HG03025 (cell line): Measurements from ENCODE around the gene FBXO48.

Experiments used
- ATAC-seq: cut with Tn5 transposase; IDR thresholded peaks from one replicate; pipeline ENCODE4 v1.9.1; 2021; ENCODE audit warnings: mild to moderate bottlenecking, moderate library complexity; ENCODE audit not compliant: unreplicated experiment, low FRiP score

The FBXO48 gene

DNA sequence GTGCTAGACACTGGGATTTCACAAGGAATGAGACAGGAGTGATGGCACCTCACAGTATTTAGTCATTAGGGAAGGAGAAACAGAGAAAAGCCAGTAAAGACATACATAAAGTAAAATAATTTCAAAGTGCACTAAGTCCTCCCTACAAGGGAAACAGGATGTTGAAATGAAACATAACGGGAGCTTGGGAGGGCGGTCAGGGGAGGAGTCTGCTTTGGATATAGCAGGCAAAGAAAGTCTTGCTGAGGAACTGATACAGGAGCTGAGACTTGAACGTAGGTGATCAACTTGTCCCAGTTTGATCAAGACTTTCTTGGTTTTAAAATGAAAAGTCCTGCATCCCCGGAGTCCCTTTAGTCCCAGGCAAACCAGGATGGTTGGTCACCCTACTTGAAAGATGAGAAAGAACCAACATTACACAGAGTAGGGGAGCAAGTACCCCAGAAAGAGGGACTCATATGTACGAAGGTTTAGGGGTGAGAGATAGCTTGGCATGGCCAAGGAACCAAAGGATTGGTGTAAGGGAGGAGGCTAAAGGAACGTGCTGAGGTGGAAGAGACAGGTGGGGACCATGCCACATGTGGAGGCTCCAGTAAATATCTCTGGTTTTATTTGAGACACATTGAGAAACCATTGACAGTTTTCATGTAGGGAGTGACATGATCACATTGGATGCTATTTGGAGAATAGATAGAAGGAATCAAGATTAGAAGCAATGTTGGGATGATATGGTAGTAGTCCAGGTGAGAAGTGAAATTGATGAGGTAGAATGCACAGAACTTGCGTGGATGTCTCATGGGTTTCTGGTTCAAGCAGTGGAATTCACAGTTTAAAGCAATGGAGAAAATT lies 28.4 kb downstream of the FBXO48 start:
- no peak for ATAC-seq

DNA sequence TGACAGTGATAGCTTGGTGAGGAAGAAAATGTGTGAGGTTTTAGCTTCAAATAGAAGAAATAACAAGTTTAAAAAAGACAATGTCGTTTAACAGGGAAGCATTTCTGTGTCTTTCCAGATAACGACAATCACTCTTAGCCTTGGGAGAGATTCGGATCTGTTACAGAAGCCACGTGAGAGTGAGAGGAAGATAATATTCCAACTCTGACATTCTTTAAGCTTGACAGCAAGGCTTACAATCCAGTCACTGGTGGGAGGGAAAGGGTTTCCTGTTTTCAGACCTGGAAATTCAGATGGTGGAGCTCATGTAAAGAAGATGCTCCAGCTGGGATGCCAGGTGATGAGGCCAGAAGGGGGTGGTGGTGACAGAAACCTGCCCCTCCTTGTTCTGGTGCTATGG lies 30.8 kb downstream of the FBXO48 start:
- ATAC-seq, result no peak

DNA sequence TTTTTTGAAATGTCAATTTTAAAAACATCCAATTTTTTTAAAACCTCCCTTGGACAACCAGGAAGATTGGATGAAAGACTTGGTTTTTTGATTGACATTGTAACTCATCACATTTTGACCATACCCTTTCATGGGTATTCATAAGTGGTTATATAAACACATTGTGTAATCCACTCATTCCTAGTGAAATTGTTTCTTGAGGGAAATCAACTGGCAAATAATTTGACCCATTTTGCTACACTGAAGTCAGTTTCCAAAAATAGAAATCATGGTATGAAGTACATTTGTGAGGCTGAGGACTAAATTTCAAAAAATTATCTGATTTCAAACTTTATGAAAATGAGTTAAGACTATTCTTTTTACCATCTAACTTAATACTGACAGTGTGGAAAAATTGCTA lies 31.5 kb downstream of the FBXO48 start:
- ATAC-seq, result no peak

DNA sequence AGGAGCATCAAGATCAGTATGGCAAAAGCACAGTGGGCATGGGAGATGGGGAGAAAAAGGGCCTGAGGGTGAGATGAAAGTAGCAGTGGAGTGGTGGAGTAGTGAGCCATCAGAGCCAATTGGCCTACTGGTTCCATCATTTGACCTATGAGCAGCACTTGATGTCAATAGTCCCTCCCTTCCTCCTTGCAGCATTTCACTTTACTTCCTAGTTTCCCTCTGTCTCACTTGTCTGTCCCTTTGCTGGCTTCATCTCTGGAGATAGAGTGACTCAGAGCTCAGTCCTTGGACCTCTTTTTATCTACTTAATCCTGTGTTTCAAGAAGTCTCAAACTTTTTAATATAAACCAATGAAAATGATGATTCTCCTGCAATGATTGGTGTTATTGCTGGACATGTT lies 32.1 kb downstream of the FBXO48 start:
- no peak for ATAC-seq

DNA sequence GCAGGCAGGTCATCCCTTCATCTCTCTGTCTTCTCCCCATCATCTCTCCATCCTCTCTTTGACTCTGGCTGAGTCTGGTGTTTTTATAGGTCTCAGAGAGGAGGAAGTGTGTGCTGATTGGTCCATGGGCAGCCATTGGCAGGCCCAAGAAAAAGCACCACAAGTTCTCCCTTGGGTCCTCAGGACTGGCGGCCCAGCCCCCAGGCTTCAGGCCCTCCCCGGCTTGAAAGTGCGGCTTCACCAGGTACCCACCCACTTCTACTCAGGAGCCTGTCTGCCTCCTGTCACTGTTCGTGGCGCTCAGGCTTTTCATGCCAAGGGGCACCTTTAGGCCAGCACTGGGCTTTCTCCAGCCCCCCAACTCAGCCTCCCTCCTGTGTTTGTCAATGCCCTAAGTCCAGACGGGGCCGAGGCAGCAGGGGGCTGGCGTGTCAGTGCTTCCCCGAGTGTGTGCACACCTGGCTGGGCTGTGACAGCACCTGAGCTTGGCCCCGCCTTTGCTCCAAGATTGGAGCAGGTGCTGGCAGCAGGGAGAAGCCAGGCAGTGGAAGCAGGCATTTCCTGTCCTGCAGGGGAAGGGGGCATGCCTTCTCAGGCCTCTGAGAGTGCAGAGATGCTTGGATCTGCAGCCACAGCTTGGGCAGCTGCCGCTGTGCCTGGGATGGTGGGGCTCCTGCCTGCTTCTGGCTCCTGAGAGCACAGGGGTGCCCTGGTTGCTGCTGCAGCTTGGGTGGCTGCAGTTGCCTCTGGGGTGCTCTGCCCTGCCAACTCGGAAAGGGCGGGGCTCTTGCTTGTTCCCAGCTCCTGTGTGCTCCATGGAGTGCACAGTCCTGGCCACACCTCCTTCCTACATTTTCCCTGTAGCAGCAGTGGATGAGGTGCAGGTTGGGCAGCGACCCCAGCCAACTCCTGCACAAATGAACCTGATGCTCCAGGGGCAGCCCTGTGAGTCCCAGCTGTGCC lies 34.1 kb downstream of the FBXO48 start:
- no peak for ATAC-seq

DNA sequence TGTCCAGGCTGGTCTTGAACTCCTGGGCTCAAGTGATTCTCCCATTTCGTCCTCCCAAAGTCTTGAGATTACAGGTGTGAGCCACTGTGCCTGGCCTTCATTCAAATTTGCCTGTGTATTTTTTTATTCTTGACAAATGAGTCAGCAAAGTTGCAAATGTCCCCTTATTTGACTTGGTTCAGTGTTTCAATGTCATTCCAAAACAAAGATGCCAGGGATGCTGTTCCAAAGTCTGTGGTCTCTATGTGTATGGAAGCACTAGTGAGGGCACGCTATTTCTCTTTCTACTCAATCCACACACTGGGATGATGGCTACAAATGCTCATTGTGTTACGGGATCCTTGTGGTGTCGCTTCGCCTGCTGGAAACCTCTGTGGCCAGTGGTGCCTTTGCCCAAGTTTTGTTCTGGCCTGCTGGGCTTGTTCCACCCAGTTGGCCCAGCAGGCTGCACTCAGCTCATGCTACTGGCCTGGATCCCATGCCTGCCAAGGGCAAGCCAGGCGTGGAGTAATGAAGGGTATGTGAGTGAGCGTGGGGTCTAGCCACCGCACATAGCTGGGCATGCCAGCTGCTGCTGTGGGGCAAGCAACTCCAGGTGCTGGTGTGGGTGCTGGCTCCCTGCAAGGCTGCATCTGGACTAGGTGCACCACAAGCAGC lies 35.6 kb downstream of the FBXO48 start:
- ATAC-seq, result no peak

DNA sequence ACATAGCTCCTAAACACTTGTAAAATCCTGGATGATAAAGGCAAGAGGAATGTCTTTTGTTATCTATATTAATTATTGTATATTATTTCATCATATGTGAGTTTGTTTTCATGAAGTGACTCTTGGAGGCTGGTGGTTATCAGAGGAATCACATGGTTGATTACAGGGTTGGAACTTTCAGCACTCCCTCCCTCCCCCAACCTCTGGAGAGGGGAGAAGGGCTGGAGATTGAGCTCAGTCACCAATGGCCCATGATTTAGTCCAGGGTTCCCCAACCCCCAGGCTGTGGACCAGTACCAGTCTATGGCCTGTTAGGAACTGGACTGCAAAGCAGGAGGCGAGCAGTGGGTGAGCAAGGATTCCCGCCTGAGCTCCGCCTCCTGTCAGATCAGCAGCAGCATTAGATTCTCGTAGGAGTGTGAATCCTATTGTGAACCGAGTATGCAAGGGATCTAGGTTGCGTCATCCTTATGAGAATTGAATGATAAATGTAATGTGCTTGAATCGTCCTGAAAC lies 37.7 kb downstream of the FBXO48 start:
- ATAC-seq, result no peak

DNA sequence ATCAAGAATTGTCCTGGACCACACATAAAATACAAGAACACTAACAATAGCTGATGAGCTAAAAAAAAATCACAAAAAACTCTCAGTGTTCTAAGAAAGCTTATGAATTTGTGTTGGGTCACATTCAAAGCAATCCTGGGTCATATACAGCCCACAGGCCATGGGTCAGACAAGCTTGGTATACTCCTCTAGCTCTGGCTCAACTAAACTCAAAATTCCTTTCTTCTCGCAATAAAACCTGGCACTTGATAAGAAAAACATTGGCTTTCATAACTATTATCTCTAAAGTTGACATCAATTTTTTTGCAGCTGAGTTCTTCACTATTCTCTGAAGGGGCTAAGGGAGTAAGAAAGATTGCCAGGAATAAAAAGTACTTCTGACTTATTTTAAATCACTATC lies 38.3 kb downstream of the FBXO48 start:
- no peak for ATAC-seq

DNA sequence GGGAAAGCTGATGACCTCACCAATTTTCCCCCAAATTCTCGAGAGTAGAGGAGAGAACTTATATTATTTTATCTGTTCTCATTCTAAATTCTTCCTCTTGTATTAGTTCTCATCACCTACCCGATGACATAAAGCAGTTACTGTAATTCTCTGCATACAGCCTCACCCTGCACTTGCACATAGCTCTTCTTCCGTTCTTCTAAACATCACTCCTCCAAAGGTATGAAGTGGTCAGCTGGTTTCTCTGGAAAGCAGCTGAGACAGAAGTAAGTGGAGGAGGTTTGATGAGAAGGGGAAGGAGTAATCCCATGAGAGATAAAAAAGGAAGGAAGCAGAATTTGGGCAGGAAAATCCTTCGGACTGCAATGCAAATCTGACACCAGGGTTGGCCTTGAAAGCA lies 39.0 kb downstream of the FBXO48 start:
- no peak for ATAC-seq

DNA sequence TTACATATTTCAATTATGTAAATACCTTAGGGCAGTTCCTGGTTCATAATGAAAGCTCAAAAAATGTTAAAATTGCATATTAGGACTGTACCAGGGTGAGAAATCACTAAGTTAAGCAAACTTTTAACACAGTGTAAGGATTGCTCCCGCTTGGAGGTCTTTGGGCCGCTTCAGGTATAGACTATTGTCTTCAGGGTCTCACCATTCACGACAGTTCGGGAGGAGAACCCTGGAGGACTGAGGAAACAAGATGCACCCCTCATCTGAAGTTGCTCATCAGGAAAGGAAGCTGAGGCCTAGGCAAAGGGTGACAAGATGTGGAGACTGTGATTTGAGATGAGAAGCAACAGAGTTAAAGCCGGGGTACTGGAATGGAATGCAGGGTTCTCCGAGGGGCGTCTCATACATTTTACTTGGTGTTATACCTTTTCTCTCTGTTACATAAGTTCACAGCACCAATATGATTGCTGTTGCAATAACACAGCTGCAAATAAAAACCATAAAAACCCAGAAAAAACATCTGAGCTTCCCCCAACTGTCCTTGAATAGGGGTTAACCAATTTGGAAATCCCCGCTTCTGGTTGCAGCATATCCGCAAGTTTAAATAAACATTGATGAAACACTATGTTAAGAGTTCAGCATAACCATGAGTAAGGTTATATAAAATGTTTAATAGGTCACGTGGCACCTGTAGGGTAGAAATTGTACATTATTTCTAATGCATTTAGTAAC lies 40.1 kb downstream of the FBXO48 start:
- ATAC-seq, result no peak

DNA sequence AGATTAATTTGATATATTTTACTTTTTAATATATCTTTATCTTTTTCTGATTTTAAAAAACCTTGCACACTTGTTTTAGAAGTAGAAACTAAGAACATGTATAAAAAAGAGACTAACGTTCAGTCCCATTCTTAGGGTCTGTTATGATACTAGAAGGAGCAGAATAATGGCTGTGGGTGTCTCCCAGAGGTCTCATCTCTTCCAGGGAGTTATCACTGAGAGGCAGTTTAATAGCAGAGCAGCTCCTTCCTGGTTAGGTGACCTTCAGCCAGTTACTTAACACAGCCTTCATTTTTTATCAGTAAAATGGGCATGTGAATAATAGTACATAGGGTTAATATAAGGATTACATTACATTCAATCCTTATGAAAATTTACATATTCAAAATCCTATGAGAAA lies 40.6 kb downstream of the FBXO48 start:
- ATAC-seq, result no peak

DNA sequence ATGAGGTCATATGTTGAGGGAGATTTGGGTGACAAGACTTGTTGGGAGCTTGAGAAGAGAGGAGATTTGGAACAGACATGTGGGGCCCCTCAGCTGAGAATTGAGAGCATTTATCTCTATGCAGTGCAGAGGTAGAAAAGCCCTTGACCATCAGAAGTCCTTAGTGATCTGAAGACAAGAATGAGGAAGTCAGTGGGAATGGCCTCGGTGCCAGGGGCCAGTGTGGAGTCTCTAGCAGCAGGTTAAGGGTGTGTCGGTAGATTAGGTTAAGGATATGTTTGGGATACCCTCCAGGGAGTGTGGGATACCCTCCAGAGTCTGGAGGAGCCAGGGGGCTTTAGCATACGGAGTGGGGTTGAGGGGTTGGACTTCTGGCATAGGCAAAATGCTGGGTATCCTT lies 41.6 kb downstream of the FBXO48 start:
- ATAC-seq, result no peak

DNA sequence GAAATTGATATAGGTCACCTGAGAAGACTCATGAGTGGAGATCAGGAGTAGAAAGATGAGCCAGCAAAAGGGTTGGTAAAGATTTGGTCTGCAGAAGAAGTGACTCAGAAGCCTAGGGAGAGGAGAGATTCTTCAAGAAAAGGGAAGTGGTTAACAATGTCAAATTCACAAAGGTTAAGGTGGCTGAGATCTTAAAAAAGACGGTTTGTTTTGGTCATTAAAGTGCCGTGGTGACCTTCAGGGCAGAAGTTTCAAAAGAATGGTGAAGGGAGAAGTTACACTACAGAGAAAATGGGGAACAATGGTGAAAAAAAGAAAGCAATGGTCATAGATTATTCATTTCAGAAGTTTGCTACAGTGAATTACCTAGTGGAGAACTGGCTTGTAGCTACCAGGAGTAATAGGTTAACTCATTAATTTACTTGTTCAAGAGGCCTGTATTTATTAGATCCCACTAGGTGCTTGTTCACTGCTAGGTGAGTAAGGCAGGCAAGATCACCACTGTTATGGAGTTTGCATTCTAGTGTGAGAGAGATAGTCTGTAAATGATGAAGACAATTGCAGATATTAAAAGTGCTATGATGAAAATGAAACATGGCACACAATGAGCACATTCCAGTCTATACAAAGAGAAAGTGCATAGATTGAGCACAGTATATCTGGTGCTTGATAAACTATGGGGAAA lies 43.0 kb downstream of the FBXO48 start:
- peak; percentile 75 for ATAC-seq

DNA sequence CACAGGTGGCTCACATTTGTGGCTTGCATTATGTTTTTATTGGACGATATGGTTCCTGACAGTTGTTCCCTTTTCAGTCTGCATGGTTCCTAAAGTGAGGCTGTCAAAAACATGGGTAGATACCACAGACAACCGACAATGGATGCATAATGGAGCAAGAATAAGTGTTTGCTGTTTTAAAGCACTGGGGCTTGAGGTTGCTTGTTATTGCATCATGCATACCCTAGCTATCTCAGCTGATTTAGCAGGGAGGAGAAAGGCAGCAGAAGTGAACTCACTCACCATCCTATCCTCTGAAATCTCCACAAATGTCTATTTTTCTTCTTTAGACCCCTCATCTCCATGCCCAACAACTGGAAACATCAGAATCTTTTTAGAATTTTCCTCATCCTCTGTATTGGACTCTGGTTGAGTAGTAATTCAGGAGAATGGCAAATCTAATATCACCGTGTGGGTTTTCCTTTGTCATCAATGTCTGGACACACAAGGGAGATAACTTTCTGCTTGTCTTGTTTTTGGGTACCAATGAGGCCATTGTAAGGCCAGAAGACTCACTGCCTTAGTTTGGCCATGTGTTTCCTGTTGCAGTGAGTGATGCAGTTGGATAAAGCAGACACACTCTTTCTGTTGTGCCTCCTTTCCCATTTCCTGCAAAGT lies 46.7 kb downstream of the FBXO48 start:
- no peak for ATAC-seq

DNA sequence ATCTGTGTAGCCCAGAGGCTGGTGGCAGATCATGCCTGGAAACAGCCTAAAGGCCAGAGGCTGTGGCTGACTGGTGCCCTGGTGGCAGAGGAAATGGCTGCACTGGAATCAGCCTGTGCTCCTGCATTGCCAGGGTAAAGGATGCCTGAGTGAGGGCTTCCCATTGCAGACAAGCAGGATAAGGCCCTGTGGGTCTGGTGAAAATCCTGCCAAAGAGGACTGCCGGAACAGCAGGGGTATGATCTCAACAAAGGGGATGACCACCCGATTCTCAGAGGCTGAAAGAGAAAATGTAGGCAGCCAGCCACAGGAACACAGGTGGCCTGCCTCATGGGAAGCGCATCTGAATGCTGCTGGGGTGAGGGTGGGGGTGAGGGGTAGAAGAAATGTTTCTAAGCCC lies 48.2 kb downstream of the FBXO48 start:
- no peak for ATAC-seq

DNA sequence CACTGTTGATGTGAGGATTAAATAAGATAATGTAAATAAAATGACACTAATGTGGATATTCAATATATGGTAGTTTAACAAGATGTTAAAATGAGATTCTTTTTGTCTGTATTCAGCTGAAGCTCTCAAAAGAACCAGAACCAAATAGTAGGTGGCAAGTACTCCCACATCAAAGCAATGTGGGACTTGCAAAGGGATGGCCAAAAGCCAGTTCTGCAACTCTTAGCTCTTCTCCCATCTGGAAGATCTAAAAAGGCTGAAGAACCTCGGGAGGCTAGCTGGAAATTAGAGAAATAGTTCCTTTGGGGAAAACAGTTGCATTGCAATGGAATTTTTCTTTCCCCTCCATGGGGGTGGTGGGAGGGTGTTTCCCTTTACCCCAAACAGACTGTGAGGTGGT lies 48.7 kb downstream of the FBXO48 start:
- no peak for ATAC-seq

DNA sequence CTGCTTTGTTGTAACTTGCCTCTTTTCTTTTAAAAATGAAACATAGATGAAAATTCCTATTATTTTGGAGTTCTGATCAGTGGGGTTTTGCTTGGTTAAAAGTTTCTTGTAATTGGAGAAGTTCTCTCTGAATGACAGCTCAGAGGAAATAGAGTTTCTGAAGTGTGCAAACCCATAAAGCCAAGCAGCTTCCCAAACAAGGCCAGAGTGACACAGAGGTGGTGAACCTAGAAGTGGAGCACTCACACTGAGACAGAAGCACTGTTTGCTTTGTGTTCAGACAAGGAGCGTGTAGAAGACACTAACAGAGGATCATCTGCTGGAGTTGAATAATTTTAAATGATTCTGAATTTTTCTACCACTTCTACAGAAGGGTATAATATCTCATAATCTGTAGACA lies 49.2 kb downstream of the FBXO48 start:
- ATAC-seq, result no peak

DNA sequence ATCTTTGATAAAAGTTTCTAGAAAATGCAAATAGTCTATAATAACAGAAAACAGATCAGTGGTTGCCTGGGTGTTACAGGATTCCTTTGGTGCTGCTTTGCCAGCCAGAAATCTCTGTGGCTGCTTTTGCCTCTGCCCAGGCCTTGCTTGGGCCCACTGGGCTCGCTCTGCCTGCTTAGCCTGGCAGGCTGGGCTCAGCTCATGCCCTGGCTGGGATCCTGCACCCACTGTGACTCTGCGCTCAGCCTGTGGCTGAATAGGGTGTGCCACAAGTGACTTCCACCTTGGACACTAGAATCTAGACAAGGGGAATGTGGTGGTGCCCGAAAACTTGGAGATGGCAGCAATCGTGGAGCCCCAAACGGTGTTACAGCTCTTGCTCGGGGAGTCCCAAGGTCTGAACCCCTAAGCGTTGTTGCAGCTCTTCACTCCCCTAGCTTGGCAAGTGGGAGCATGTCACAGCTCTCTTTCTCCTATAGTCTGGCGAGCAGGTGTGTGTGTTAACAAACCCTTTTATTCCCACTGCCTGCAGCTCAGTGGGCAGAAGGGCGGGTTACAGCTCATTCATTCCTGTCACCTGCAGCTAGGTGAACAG lies 50.9 kb downstream of the FBXO48 start:
- no peak for ATAC-seq

DNA sequence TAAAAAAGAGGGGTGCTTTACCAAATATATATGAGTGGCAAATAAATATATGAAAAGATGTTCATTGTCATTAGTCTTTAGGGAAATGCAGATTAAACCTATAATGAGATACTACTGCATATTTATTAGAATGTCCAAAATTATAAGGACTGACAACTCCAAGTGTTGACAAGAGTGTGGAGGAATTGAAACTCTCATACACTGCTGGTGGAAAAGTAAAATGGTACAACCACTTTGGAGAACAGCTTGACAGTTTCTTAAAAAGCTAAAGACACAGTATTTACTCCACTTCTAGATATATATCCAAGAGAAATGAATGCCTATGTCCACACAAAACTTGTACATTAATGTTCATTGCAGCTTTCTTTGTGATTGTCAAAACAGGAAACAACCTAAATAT lies 51.6 kb downstream of the FBXO48 start:
- no peak for ATAC-seq
